GM20000 (cell line): ENCODE measurements around the gene FBXO24.

Experiments
- DNase-seq: peaks from one replicate; pipeline ENCODE4 v3.0.0; 2012; ENCODE audit warnings: low spot score
- CTCF ChIP-seq: IDR thresholded peaks from 2 replicates; pipeline ENCODE4 v1.5.1; 2012; ENCODE audit warnings: mild to moderate bottlenecking, control low read depth; ENCODE audit errors: extremely low read depth, missing control alignments

The FBXO24 gene

GRCh38 chr7:100590077-100590737 lies 4.1 kb downstream of the FBXO24 start:
- DNase-seq: no peak

GRCh38 chr7:100591596-100591995 lies 5.5 kb downstream of the FBXO24 start:
- no peak for TF ChIP-seq CTCF
- no peak for DNase-seq

More at GRCh38 chr7:100590077-100590737, 4.1 kb downstream of the FBXO24 start:
- TF ChIP-seq CTCF: no peak

GRCh38 chr7:100595188-100595587 lies 9.1 kb downstream of the FBXO24 start:
- no peak for TF ChIP-seq CTCF
- no peak for DNase-seq

GRCh38 chr7:100598425-100598824 lies 12.3 kb downstream of the FBXO24 start:
- DNase-seq: no peak
- TF ChIP-seq CTCF: no peak

GRCh38 chr7:100599911-100600729 lies 14.0 kb downstream of the FBXO24 start:
- TF ChIP-seq CTCF: peak; percentile 20
- no peak for DNase-seq

GRCh38 chr7:100600730-100601038 lies 14.6 kb downstream of the FBXO24 start:
- no peak for DNase-seq
- TF ChIP-seq CTCF: no peak

- no peak for TF ChIP-seq CTCF
- DNase-seq: no peak
Observed at GRCh38 chr7:100602889-100603725, 17.0 kb downstream of the FBXO24 start.
